Skeletal muscle satellite cell (primary cell): ENCODE data around the gene ARID1B.
"Not testable (repeated sequence)": the region's sequence is repeated elsewhere in the genome, so short reads cannot be mapped to it uniquely, and the experiment has no call there.

Experiments
- H3K27me3 ChIP-seq: 2 replicates; pipeline ENCODE4 v1.7.0; 2013; ENCODE audit warnings: low read length; ENCODE audit not compliant: control insufficient read depth, insufficient read depth
- H3K36me3 ChIP-seq: 2 replicates; pipeline ENCODE4 v1.7.0; 2013; ENCODE audit warnings: mild to moderate bottlenecking, control low read depth, low read length; ENCODE audit not compliant: insufficient read depth
- H3K4me1 ChIP-seq: 2 replicates; pipeline ENCODE4 v1.7.0; 2013; ENCODE audit warnings: low read length; ENCODE audit not compliant: control insufficient read depth, insufficient read depth
- H3K4me2 ChIP-seq: 2 replicates; pipeline ENCODE4 v1.7.0; 2013; ENCODE audit warnings: mild to moderate bottlenecking, low read length
- H3K4me3 ChIP-seq: 2 replicates; pipeline ENCODE4 v1.7.0; 2013; ENCODE audit warnings: low read length
- H3K9ac ChIP-seq: 2 replicates; pipeline ENCODE4 v1.7.0; 2013; ENCODE audit warnings: mild to moderate bottlenecking, low read depth, low read length, moderate library complexity
- H3K9me3 ChIP-seq: replicated peaks from 2 replicates; pipeline ENCODE4 v1.7.0; 2013; ENCODE audit warnings: mild to moderate bottlenecking, control low read depth, low read length

The ARID1B gene

DNA sequence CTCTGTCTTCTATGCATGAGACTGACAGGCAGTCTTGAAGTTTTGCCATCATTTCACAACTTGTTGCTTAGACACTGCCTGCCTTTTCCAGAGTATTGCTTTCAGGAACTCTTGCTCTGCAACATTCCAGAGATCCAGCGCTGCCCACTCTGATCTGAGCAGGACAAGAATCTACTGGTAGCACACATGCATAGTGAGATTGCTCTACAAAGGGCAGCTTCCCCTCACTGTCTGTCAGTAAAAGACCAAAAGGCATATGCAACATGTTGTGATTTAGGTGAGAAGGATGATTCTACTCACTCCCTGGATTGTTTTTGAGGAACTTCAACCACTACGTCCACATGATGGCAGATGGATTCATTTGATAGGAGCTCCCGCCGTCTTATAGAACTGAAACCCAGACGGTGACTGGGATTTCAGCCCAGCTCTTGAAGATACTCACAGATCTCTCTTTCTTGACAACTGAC lies 259.1 kb downstream of the ARID1B start:
- Histone ChIP-seq H3K9me3 (no peaks in the 10 kb centered on the region), H3K9ac (no peak overlapping the region), H3K36me3 (no peaks in the 10 kb centered on the region), H3K4me1 (peaks cover 21% of the 10 kb centered on the region), H3K4me3 (no peak overlapping the region), H3K27me3 (no peaks in the 10 kb centered on the region), H3K4me2 (no peak overlapping the region)

DNA sequence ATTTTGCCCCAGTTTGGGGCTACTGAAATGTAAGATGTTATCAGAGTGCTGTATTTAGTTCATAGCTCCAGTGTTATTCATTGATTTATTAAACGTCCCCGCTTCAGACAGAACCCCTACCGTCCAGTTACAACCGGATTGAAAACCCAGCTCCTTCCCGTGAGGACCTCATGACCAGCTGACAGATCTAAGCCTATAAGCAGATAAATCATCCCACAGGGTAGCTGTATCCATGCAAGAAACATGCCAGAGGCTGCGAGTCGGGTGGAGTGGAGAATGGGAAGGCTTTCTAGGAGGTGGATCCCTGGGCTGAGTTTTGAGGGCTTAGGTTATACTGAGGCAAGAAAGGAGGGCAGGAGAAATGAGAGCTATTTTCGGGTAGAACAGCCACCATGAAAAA lies 260.0 kb downstream of the ARID1B start:
- no peak overlapping the region for H3K4me3 ChIP-seq
- H3K27me3 ChIP-seq: no peaks in the 10 kb centered on the region
- H3K9me3 ChIP-seq: no peaks in the 10 kb centered on the region
- no peaks in the 10 kb centered on the region for H3K36me3 ChIP-seq
- no peak overlapping the region for H3K4me2 ChIP-seq
- no peak overlapping the region for H3K9ac ChIP-seq
- H3K4me1 ChIP-seq: peaks cover 21% of the 10 kb centered on the region

DNA sequence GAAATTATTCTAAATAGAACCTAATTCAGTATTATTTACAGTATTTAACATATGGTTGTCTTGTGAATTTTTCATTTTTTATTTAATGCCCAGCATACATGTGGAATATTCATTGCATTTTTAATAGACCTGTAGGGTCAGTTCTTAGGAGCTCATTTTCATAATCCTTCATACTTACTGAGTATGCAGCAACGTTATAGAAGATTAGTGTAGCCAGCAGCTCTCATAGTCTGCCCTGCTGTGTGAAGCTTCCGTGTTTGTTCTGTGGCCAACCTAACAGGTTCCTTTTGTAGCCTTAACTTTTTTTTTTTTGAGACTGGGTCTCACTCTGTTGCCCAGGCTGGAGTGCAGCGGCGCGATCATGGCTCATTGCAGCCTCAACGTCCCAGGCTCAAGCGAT lies 261.4 kb downstream of the ARID1B start:
- Histone ChIP-seq H3K9me3 (no peaks in the 10 kb centered on the region), H3K4me1 (peaks cover 12% of the 10 kb centered on the region), H3K4me3 (no peak overlapping the region), H3K36me3 (no peaks in the 10 kb centered on the region), H3K27me3 (no peaks in the 10 kb centered on the region), H3K9ac (no peak overlapping the region), H3K4me2 (no peak overlapping the region)

DNA sequence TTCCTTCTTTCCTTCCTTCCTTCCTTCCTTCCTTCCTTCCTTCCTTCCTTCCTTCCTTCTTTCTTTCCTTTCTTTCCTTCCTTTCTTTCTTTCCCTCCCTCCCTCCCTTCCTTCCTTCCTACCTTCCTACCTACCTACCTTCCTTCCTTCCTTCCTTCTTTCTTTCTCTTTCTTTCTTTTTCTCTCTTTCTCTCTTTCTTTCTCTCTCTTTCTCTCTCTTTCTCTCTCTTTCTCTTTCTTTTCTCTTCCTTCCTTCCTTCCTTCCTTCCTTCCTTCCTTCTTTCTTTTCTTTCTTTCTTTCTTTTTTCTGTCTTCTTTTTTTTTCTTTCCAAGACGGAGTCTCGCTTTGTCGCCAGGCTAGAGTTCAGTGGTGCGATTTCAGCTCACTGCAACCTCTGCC lies 262.5 kb downstream of the ARID1B start:
- not testable (repeated sequence) for H3K4me2 ChIP-seq, H3K27me3 ChIP-seq, H3K9me3 ChIP-seq, H3K4me3 ChIP-seq, H3K4me1 ChIP-seq, H3K36me3 ChIP-seq, H3K9ac ChIP-seq

DNA sequence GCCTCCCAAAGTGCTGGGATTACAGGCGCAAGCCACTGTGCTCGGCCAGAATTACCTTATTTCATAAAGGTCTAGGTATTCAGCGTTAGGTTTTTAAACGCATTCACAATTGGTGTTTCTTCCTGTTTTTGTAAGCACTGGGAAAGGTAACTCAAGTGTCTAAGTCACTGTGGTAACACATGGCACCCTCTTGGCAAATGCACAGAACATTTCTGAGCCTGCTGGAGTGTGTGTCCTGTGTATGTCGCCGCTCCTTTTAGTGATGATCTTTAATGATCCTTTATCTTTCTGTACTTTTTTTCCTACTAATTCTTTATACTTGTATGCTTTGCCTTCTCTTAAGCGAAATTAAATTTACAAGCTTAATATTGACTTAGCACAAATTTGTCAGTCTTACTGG lies 263.0 kb downstream of the ARID1B start:
- no peak overlapping the region for H3K4me2 ChIP-seq
- no peaks in the 10 kb centered on the region for H3K9me3 ChIP-seq
- H3K27me3 ChIP-seq: no peaks in the 10 kb centered on the region
- H3K4me1 ChIP-seq: peaks cover 7% of the 10 kb centered on the region
- no peak overlapping the region for H3K4me3 ChIP-seq
- H3K9ac ChIP-seq: no peak overlapping the region
- no peaks in the 10 kb centered on the region for H3K36me3 ChIP-seq

DNA sequence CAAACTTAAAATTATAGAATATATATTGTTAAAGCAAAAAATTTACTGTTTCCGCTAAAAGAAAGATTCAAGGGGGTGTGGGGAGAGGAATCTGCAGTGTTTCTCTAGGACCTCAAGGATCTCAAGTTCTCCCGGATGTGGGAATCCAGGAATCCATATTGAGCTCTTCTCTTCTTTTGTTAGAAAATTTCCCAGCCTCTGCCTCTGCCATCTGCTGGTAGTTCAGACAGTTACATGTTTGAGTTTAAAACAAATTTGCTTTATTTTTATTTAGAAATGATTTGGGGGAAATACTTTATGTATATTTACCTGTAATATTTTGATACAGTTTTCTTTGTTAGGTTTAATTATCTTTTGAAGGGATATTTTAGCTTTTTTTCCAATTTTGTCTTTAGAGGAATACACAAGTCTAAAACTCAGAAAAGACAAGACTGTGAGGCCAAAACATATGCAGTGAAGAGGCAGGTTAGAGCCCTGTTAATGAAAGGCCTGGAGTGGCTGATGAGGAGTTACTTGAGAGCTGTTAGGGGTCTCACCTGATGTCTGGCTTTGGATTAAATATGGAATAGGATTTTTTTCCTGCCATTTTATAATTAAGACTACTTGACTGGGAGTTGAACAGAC lies 268.8 kb downstream of the ARID1B start:
- H3K9ac ChIP-seq: peak overlapping the region; percentile 48
- peaks cover 27% of the 10 kb centered on the region for H3K4me1 ChIP-seq
- H3K4me3 ChIP-seq: no peak overlapping the region
- H3K27me3 ChIP-seq: no peaks in the 10 kb centered on the region
- no peaks in the 10 kb centered on the region for H3K9me3 ChIP-seq
- no peaks in the 10 kb centered on the region for H3K36me3 ChIP-seq
- H3K4me2 ChIP-seq: no peak overlapping the region

DNA sequence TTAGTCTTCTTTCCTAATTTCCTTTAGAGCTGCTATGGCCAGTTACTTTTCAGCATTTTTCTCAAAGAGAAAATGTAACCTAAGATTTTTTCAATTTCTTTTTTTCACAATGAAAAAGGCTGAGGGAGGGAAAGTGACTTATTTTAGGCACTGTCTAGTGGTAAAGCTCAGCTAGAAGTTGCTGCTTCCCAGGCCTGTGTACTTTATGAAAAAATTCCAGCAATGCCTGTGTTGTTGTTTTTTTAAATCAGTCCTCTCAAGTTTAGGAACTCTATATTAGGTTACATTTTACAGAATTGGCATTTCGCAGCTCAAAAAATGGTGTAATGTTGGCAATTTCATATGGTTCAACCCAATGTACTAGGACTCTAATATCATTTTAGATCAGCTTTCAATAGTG lies 269.6 kb downstream of the ARID1B start:
- H3K4me3 ChIP-seq: no peak overlapping the region
- H3K9me3 ChIP-seq: no peaks in the 10 kb centered on the region
- no peaks in the 10 kb centered on the region for H3K27me3 ChIP-seq
- no peaks in the 10 kb centered on the region for H3K36me3 ChIP-seq
- H3K4me1 ChIP-seq: peaks cover 27% of the 10 kb centered on the region
- H3K9ac ChIP-seq: peak overlapping the region; percentile 48
- H3K4me2 ChIP-seq: no peak overlapping the region

DNA sequence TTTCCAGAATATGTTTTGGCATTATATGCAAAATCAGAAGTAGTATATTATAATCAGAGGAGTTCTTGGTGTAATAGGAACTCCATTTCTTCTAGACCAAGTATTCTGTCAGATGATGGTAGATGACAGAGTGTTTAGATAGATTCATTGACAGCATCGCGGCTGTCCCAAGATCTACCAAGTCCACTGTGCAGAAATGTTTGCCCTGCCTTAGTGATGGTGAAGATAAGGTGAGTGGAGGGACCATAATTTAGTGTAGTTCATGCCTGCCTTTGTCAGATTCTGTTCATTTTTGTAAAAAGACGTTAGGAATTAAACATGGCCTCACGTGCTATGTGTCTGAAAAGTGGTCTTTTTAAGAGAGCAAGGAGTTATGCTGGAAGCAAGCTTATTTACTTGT lies 270.1 kb downstream of the ARID1B start:
- Histone ChIP-seq H3K4me2 (no peak overlapping the region), H3K4me3 (no peak overlapping the region), H3K9ac (no peak overlapping the region), H3K4me1 (peaks cover 27% of the 10 kb centered on the region), H3K36me3 (no peaks in the 10 kb centered on the region), H3K27me3 (no peaks in the 10 kb centered on the region), H3K9me3 (no peaks in the 10 kb centered on the region)

DNA sequence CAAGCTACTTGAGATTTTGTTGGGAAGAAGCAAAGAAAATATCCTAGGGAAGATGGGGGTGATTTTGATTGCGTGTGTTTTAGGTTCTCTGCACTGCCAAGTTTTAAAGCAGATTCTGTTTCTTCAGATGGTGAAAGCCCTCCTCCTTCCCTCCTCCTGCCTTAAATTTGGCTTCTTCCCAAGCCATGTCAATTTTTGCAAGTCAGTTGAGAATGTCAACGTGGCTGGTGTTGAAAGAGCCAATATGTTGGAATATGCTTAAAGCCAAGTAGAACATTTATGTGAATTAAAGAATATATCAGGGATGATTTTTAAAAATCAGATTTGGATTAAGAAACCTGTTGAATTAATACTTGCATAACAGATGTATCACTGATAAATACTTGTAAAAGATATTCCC lies 270.8 kb downstream of the ARID1B start:
- peaks cover 27% of the 10 kb centered on the region for H3K4me1 ChIP-seq
- H3K4me3 ChIP-seq: no peak overlapping the region
- H3K9ac ChIP-seq: no peak overlapping the region
- H3K27me3 ChIP-seq: no peaks in the 10 kb centered on the region
- H3K36me3 ChIP-seq: no peaks in the 10 kb centered on the region
- no peak overlapping the region for H3K4me2 ChIP-seq
- no peaks in the 10 kb centered on the region for H3K9me3 ChIP-seq

DNA sequence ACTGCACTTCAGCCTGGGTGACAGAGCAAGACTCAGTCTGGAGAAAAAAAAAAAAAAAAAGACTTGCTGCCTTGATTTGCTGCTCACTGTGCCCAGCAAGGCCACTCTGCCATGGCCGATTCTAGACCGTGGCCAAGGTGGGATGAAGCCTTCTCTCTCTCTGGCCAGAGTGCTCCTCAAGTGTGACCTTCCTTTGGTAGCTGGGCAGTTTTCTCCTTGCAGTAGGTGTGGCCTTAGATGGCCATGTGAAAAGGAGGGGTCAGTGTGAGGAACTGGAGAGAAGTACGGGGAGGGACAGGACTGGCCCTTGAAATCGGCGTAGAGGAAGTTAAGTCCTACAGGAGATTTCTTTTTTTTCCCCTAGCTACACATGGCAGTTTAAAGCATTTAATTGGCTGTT lies 272.0 kb downstream of the ARID1B start:
- no peak overlapping the region for H3K4me3 ChIP-seq
- peaks cover 27% of the 10 kb centered on the region for H3K4me1 ChIP-seq

DNA sequence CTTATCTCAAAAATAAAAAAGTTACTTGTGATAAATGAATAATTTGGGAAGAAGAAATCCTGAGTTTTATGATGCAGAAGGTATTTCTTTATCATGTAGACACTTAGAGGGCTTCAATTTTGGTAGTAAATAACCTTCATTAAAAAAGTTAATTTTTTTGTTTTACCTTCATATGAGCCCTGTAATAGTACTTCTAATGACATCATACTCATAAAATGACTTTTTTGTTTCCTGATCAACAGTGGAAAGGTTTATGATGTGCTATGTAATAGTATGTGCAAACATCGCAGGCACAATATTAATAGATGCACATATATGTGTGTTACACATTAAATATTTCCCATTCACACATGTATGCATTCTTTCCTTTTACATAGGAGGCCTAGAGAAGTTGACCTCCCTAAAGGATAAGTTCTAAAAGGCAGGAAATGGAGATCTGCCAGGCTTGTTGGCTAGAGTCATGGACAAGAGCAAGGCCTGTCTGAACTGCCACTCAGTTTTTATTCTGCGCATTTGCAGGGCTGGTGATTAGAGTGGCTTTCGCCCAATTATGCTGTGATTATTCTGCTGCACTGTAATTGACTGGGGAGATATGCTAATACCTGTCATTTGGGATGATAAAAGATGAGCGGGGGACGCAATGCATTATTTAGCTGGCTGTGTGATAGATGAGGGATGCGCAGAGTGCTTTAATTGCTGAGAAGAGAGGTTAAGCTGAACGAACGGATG lies 273.5 kb downstream of the ARID1B start:
- Histone ChIP-seq H3K27me3 (no peaks in the 10 kb centered on the region), H3K9me3 (no peaks in the 10 kb centered on the region), H3K9ac (no peak overlapping the region), H3K4me1 (peaks cover 20% of the 10 kb centered on the region), H3K4me3 (no peak overlapping the region), H3K4me2 (no peak overlapping the region), H3K36me3 (no peaks in the 10 kb centered on the region)

More for the DNA sequence above, 272.0 kb downstream of the ARID1B start:
- H3K4me2 ChIP-seq: no peak overlapping the region
- no peak overlapping the region for H3K9ac ChIP-seq
- no peaks in the 10 kb centered on the region for H3K36me3 ChIP-seq
- H3K9me3 ChIP-seq: no peaks in the 10 kb centered on the region
- no peaks in the 10 kb centered on the region for H3K27me3 ChIP-seq

DNA sequence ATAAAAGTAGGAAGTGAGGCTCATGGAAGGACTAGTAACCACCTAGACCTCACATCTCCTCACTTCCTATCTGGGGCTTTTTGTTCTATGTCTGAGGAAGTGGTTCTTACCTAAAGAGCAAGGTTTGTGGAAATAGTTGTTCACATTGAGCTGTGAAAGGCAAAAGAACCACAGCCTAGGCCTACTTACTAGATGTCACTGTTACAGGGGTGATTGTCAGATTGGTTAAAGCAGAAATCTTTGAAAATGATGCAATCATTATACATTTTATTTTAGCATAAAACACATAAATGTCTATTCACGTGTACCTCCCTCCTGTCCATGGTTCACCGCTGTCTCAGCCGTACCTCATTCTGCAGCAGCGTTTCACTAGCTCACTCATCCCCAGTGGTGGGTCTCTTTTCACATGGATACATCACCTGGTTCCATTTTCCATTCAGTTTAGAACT lies 277.4 kb downstream of the ARID1B start:
- no peak overlapping the region for H3K9ac ChIP-seq
- no peaks in the 10 kb centered on the region for H3K27me3 ChIP-seq
- H3K36me3 ChIP-seq: no peaks in the 10 kb centered on the region
- no peak overlapping the region for H3K4me3 ChIP-seq
- H3K9me3 ChIP-seq: no peaks in the 10 kb centered on the region
- no peaks in the 10 kb centered on the region for H3K4me1 ChIP-seq
- H3K4me2 ChIP-seq: no peak overlapping the region
